Mammary epithelial cell (primary cell): ENCODE data around the gene GEMIN7.

ENCODE experiments used
- EZH2 ChIP-seq: IDR thresholded peaks from 2 replicates; pipeline ENCODE4 v1.6.1; 2012; ENCODE audit warnings: low read length, inconsistent platforms, borderline replicate concordance
- TF ChIP-seq, protein P1 (sequence below), 2 donors: IDR thresholded peaks in 1 of 2; conservative IDR thresholded peaks in 1 of 2; 2 replicates each; pipeline ENCODE4 v1.5.1; 2011 to 2012; ENCODE audit warnings: inconsistent platforms in 2 of 2, low read length in 2 of 2, mild to moderate bottlenecking in 2 of 2, control low read depth in 1 of 2, low read depth in 1 of 2; ENCODE audit not compliant: insufficient read depth in 1 of 2; ENCODE audit errors: extremely low read depth in 1 of 2

- TF ChIP-seq, protein P1, sequence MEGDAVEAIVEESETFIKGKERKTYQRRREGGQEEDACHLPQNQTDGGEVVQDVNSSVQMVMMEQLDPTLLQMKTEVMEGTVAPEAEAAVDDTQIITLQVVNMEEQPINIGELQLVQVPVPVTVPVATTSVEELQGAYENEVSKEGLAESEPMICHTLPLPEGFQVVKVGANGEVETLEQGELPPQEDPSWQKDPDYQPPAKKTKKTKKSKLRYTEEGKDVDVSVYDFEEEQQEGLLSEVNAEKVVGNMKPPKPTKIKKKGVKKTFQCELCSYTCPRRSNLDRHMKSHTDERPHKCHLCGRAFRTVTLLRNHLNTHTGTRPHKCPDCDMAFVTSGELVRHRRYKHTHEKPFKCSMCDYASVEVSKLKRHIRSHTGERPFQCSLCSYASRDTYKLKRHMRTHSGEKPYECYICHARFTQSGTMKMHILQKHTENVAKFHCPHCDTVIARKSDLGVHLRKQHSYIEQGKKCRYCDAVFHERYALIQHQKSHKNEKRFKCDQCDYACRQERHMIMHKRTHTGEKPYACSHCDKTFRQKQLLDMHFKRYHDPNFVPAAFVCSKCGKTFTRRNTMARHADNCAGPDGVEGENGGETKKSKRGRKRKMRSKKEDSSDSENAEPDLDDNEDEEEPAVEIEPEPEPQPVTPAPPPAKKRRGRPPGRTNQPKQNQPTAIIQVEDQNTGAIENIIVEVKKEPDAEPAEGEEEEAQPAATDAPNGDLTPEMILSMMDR (conservative IDR thresholded peaks at IDR 0.05 in 1 of 2, IDR thresholded peaks at IDR 0.05 in 1 of 2; ENCODE audit: extremely low read depth in 1 of 2, insufficient read depth in 1 of 2, low read depth in 1 of 2, low read length in 2 of 2): no peak
- TF ChIP-seq EZH2: no peak
Measured at GRCh38 chr19:45082170-45082569, 3.1 kb downstream of the GEMIN7 start.
